ENCODE measurements around the gene TDRKH.

TDRKH gene

GRCh38 chr1:151822404-151822803 lies 32.1 kb upstream of the TDRKH start:
- DNase-seq (ENCODE audit: low spot score) = no peak

GRCh38 chr1:151820940-151821339 lies 30.6 kb upstream of the TDRKH start:
- no peak for DNase-seq (ENCODE audit: low spot score)

GRCh38 chr1:151819976-151820623 lies 29.8 kb upstream of the TDRKH start:
- DNase-seq (ENCODE audit: low spot score) = no peak

GRCh38 chr1:151819227-151819835 lies 29.0 kb upstream of the TDRKH start:
- DNase-seq (ENCODE audit: low spot score) = no peak

GRCh38 chr1:151817353-151817730 lies 27.0 kb upstream of the TDRKH start:
- no peak for DNase-seq (ENCODE audit: low spot score)

- DNase-seq (ENCODE audit: low spot score) = no peak
Measured at GRCh38 chr1:151816548-151817352, 26.4 kb upstream of the TDRKH start.

GRCh38 chr1:151815716-151816327 lies 25.5 kb upstream of the TDRKH start:
- no peak for DNase-seq (ENCODE audit: low spot score)

GRCh38 chr1:151814971-151815545 lies 24.8 kb upstream of the TDRKH start:
- DNase-seq (ENCODE audit: low spot score) = no peak

- no peak for DNase-seq (ENCODE audit: low spot score)
Measured at GRCh38 chr1:151814426-151814825, 24.1 kb upstream of the TDRKH start.

GRCh38 chr1:151813271-151813977 lies 23.1 kb upstream of the TDRKH start:
- no peak for DNase-seq (ENCODE audit: low spot score)

- DNase-seq (ENCODE audit: low spot score) = no peak
Measured at GRCh38 chr1:151811181-151811580, 20.9 kb upstream of the TDRKH start.

- DNase-seq (ENCODE audit: low spot score) = no peak
Measured at GRCh38 chr1:151809985-151810556, 19.8 kb upstream of the TDRKH start.

GRCh38 chr1:151809290-151809984 lies 19.1 kb upstream of the TDRKH start:
- peak; percentile 77 for DNase-seq (ENCODE audit: low spot score)

GRCh38 chr1:151807766-151808165 lies 17.5 kb upstream of the TDRKH start:
- DNase-seq (ENCODE audit: low spot score) = peak; percentile 29

- DNase-seq (ENCODE audit: low spot score) = no peak
Measured at GRCh38 chr1:151807131-151807530, 16.8 kb upstream of the TDRKH start.

- no peak for DNase-seq (ENCODE audit: low spot score)
Measured at GRCh38 chr1:151806170-151806569, 15.9 kb upstream of the TDRKH start.

GRCh38 chr1:151805066-151805820 lies 14.9 kb upstream of the TDRKH start, which contains the start of gene LINGO4:
LINGO4 (minus strand) TSS chr1:151805419; CDS start chr1:151802704, 2,715 bp downstream.
- no peak for DNase-seq (ENCODE audit: low spot score)

GRCh38 chr1:151803915-151804314 lies 13.6 kb upstream of the TDRKH start:
- no peak for DNase-seq (ENCODE audit: low spot score)

- DNase-seq (ENCODE audit: low spot score) = no peak
Measured at GRCh38 chr1:151803164-151803563, 12.9 kb upstream of the TDRKH start.

GRCh38 chr1:151802372-151802771 lies 12.1 kb upstream of the TDRKH start:
- no peak for DNase-seq (ENCODE audit: low spot score)

Data from pons (tissue), 1 donor.